HCT116 (cell line): ENCODE results near the gene ADAM23. TPM values are rescaled to one million over a fixed set of nuclear protein-coding genes. Genes with fewer than 3 reads are reported as not detected.

ENCODE experiments used
- ATAC-seq: fragments of 200-7000 bp; cut with Tn5 transposase; 2 replicates; pipeline ENCODE4 v1.9.1; 2020; ENCODE audit warnings: mild to moderate bottlenecking, moderate library complexity
- BruUV-seq: library from RNA; stranded (reverse); fragments of 400-500 nt; replicated peaks from 2 replicates; lab custom pipeline; 2021; lab: Mats Ljungman, UMichigan
- CTCF ChIA-PET: fragments of 300-600 bp; sonication (Branson Sonifier 250); formaldehyde crosslinking; loops from one replicate; lab custom pipeline; 2021; ENCODE audit warnings: antibody characterized with exemption; lab: Charles Lee
- POLR2A ChIA-PET: fragments of 300-600, 350-600 bp; sonication (Branson Sonifier 250); formaldehyde crosslinking; loops from one replicate; lab custom pipeline; 2021; ENCODE audit warnings: antibody characterized with exemption; lab: Charles Lee
- RAD21 ChIA-PET, 2 experiments: fragments of 300-600 bp; sonication (Branson Sonifier 250); formaldehyde crosslinking; loops; one replicate each; lab custom pipeline; 2023; ENCODE audit warnings: low total read pairs in 2 of 2; ENCODE audit not compliant: uncharacterized antibody in 2 of 2, unreplicated experiment in 2 of 2, low non-redundant PET in 1 of 2; lab: Charles Lee
- DNase-seq: peaks from one replicate; pipeline ENCODE4 v3.0.0-alpha.2; 2010; ENCODE audit warnings: low read depth, low spot score
- H2AFZ ChIP-seq: fragments of 200-600 bp; shearing (Covaris generic), sonication (generic); 2 replicates; pipeline ENCODE4 v1.6.1; 2017; ENCODE audit warnings: low read depth, mixed run types, mixed read lengths, antibody characterized with exemption, low read length; ENCODE audit not compliant: poor library complexity, severe bottlenecking
- H3K27ac ChIP-seq: 2 replicates; pipeline ENCODE4 v1.5.1; 2012; ENCODE audit warnings: low read depth, low read length
- H3K27me3 ChIP-seq: fragments of 200-600 bp; sonication (generic); 2 replicates; pipeline ENCODE4 v1.6.1; 2016; ENCODE audit warnings: mixed run types, low read length, mixed read lengths; ENCODE audit not compliant: insufficient read depth
- H3K36me3 ChIP-seq, 2 experiments: fragments of 200-500 bp in 1 of 2; fragments of 200-600 bp in 1 of 2; sonication (Bioruptor generic) in 1 of 2; sonication (generic) in 1 of 2; 2 replicates each; pipeline versions ENCODE4 v1.5.1 to v1.6.1; 2014 to 2016; ENCODE audit warnings: low read length in 2 of 2, inconsistent platforms in 1 of 2, mixed read lengths in 1 of 2, mixed run types in 1 of 2; ENCODE audit not compliant: insufficient read depth in 2 of 2, control insufficient read depth in 1 of 2
- H3K4me1 ChIP-seq, 2 experiments: fragments of 200-600 bp in 1 of 2; sonication (generic) in 1 of 2; 2 replicates each; pipeline versions ENCODE4 v1.5.1 to v1.6.1; 2012 to 2017; ENCODE audit warnings: low read length in 2 of 2, inconsistent platforms in 1 of 2, mild to moderate bottlenecking in 1 of 2, mixed read lengths in 1 of 2, mixed run types in 1 of 2, moderate library complexity in 1 of 2; ENCODE audit not compliant: insufficient read depth in 2 of 2, control insufficient read depth in 1 of 2
- H3K4me2 ChIP-seq: fragments of 200-600 bp; sonication (generic); 2 replicates; pipeline ENCODE4 v1.6.1; 2017; ENCODE audit warnings: mixed run types, low read length, mixed read lengths
- H3K4me3 ChIP-seq, 2 experiments: fragments of 200-600 bp in 1 of 2; sonication (generic) in 1 of 2; replicated peaks in 1 of 2; 2 replicates each; pipeline ENCODE4 v1.5.1; 2011 to 2016; ENCODE audit warnings: low read length in 2 of 2, control low read depth in 1 of 2, low read depth in 1 of 2, mild to moderate bottlenecking in 1 of 2, mixed read lengths in 1 of 2, mixed run types in 1 of 2
- H3K79me2 ChIP-seq: fragments of 200-600 bp; sonication (generic); 2 replicates; pipeline ENCODE4 v1.6.1; 2017; ENCODE audit warnings: mild to moderate bottlenecking, mixed run types, low read length, moderate library complexity, mixed read lengths; ENCODE audit not compliant: insufficient read depth
- H3K9ac ChIP-seq: fragments of 200-600 bp; sonication (generic); 2 replicates; pipeline ENCODE4 v1.6.1; 2016; ENCODE audit warnings: low read length, mixed read lengths
- H3K9me2 ChIP-seq: fragments of 200-600 bp; sonication (generic), shearing (Covaris generic); 2 replicates; pipeline ENCODE4 v1.6.1; 2017; ENCODE audit warnings: mixed run types, mild to moderate bottlenecking, moderate library complexity; ENCODE audit not compliant: insufficient read depth
- H3K9me3 ChIP-seq, 2 experiments: fragments of 200-500 bp in 1 of 2; fragments of 200-600 bp in 1 of 2; sonication (Bioruptor generic) in 1 of 2; sonication (generic) in 1 of 2; 2 replicates each; pipeline ENCODE4 v1.6.1; 2014 to 2017; ENCODE audit warnings: low read length in 2 of 2, mixed read lengths in 2 of 2, inconsistent platforms in 1 of 2, low read depth in 1 of 2, mild to moderate bottlenecking in 1 of 2, mixed run types in 1 of 2, moderate library complexity in 1 of 2; ENCODE audit not compliant: control insufficient read depth in 1 of 2, insufficient read depth in 1 of 2
- H4K20me1 ChIP-seq: fragments of 200-600 bp; sonication (generic), shearing (Covaris generic); 2 replicates; pipeline ENCODE4 v1.6.1; 2017; ENCODE audit warnings: mixed run types, mild to moderate bottlenecking, moderate library complexity; ENCODE audit not compliant: insufficient read depth
- CBX3 ChIP-seq: IDR thresholded peaks from 2 replicates; pipeline ENCODE4 v1.6.1; 2012; ENCODE audit warnings: low read depth
- EGR1 ChIP-seq: IDR thresholded peaks from 2 replicates; pipeline ENCODE4 v1.6.1; 2012; ENCODE audit warnings: low read depth
- ELF1 ChIP-seq: IDR thresholded peaks from 2 replicates; pipeline ENCODE4 v1.6.1; 2012; ENCODE audit warnings: low read depth, borderline replicate concordance
- EZH2 ChIP-seq: fragments of 200-600 bp; sonication (generic); IDR thresholded peaks from 2 replicates; pipeline ENCODE4 v1.6.1; 2017; ENCODE audit warnings: antibody characterized with exemption, mixed run types
- EZH2phosphoT487 ChIP-seq: fragments of 200-600 bp; IDR thresholded peaks from 2 replicates; pipeline ENCODE4 v1.6.1; 2018; ENCODE audit warnings: antibody characterized with exemption, borderline replicate concordance
- FOSL1 ChIP-seq: IDR thresholded peaks from 2 replicates; pipeline ENCODE4 v1.6.1; 2012; ENCODE audit warnings: low read depth
- JUND ChIP-seq: IDR thresholded peaks from 2 replicates; pipeline ENCODE4 v1.6.1; 2012
- POLR2AphosphoS5 ChIP-seq: IDR thresholded peaks from 2 replicates; pipeline ENCODE4 v1.6.1; 2011; ENCODE audit warnings: mild to moderate bottlenecking, low read depth, low read length, moderate library complexity
- REST ChIP-seq: IDR thresholded peaks from 2 replicates; pipeline ENCODE4 v1.6.1; 2012; ENCODE audit warnings: low read depth
- SIN3A ChIP-seq: IDR thresholded peaks from 2 replicates; pipeline ENCODE4 v1.6.1; 2012; ENCODE audit warnings: low read depth
- SP1 ChIP-seq: IDR thresholded peaks from 2 replicates; pipeline ENCODE4 v1.6.1; 2012; ENCODE audit warnings: low read depth
- SRF ChIP-seq: IDR thresholded peaks from 2 replicates; pipeline ENCODE4 v1.6.1; 2012; ENCODE audit warnings: low read depth
- TCF7L2 ChIP-seq: IDR thresholded peaks from 2 replicates; pipeline ENCODE4 v1.7.0; 2011; ENCODE audit warnings: borderline replicate concordance, inconsistent platforms; ENCODE audit not compliant: insufficient read depth, insufficient read length; ENCODE audit errors: extremely low read depth
- YY1 ChIP-seq: IDR thresholded peaks from 2 replicates; pipeline ENCODE4 v1.6.1; 2011; ENCODE audit warnings: low read length, low read depth, moderate library complexity, mild to moderate bottlenecking; ENCODE audit not compliant: insufficient replicate concordance; ENCODE audit errors: extremely low read depth
- ZBTB33 ChIP-seq: IDR thresholded peaks from 2 replicates; pipeline ENCODE4 v1.6.1; 2011; ENCODE audit warnings: mild to moderate bottlenecking, low read length, moderate library complexity; ENCODE audit not compliant: insufficient replicate concordance; ENCODE audit errors: extremely low read depth
- ZFX ChIP-seq: fragments of 450-650 bp; IDR thresholded peaks from 2 replicates; pipeline ENCODE4 v1.6.1; 2017
- intact Hi-C: fragments of 100-400 bp; cut with micrococcal nuclease; formaldehyde crosslinking; loops from 2 replicates; pipeline ENCODE4 v1.10.0; 2022
- total RNA-seq: library from RNA; stranded (reverse); gene quantifications from one replicate; pipeline ENCODE4 v1.2.1, GENCODE V29; 2021; ENCODE audit not compliant: unreplicated experiment
- TF ChIP-seq, protein P1 (sequence below): IDR thresholded peaks from 2 replicates; pipeline ENCODE4 v1.6.1; 2012

Gene ADAM23
- total RNA-seq, 1 experiment from 2014 or later = 0.10 TPM

DNA sequence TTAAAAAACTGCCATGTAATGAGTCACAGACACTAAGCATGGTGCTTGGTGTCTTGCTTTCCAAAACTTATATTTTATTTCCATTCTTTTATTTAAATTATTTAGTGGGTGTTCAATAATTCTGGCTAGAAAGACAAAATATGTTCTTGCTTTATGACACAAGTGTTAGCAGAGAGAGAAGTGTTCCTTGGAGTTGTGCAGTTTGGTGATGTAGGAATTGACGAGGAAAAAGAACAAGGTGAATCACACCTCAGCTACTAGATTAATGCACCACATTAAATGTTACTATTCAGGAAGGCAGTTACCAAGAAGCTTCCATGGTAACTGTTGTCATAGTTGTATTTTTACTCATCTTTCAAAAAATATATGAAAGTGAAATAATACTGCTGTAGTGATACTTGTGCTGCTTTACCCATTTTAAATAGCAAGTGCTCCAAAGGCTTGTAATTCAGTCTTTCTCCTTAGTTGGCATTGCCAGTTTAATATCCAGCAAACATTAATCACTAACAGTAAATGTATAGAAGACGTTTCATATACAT lies 28.3 kb downstream of the ADAM23 start:
- H2AFZ ChIP-seq = no peak overlapping the region
- no peak overlapping the region for H3K9ac ChIP-seq
- intact Hi-C loops = no loop called here
- no peak for ATAC-seq
- ChIA-PET RAD21 (no interaction called here), CTCF (no interaction called here), POLR2A (no interaction called here)
- H3K4me1 ChIP-seq = no peaks in the 10 kb centered on the region
- no peaks in the 10 kb centered on the region for H3K9me2 ChIP-seq
- H3K36me3 ChIP-seq = no peaks in the 10 kb centered on the region
- TF ChIP-seq ZBTB33 (no peak), FOSL1 (no peak)
- no TSS peak for BruUV-seq
- H4K20me1 ChIP-seq = no peaks in the 10 kb centered on the region
- H3K79me2 ChIP-seq = no peaks in the 10 kb centered on the region
- no peak overlapping the region for H3K4me2 ChIP-seq
- no peaks in the 10 kb centered on the region for H3K9me3 ChIP-seq
- H3K27ac ChIP-seq = no peak overlapping the region
- no peaks in the 10 kb centered on the region for H3K27me3 ChIP-seq
- no peak for DNase-seq
- H3K4me3 ChIP-seq = no peak overlapping the region

- H3K9me2 ChIP-seq = no peaks in the 10 kb centered on the region
- intact Hi-C loops = no loop called here
- no peak overlapping the region for H3K4me3 ChIP-seq
- H4K20me1 ChIP-seq = no peaks in the 10 kb centered on the region
- H3K27ac ChIP-seq = no peak overlapping the region
- TF ChIP-seq SRF (no peak), REST (no peak), EGR1 (no peak), ELF1 (no peak), TCF7L2 (no peak), JUND (no peak), EZH2 (no peak), ZFX (no peak), POLR2AphosphoS5 (no peak), CBX3 (no peak), SIN3A (no peak), FOSL1 (no peak), YY1 (no peak), EZH2phosphoT487 (no peak), SP1 (no peak)
- TF ChIP-seq, protein P1, sequence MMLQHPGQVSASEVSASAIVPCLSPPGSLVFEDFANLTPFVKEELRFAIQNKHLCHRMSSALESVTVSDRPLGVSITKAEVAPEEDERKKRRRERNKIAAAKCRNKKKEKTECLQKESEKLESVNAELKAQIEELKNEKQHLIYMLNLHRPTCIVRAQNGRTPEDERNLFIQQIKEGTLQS = no peak
- H3K36me3 ChIP-seq = no peaks in the 10 kb centered on the region
- no peak overlapping the region for H3K4me2 ChIP-seq
- no TSS peak for BruUV-seq
- RAD21 ChIA-PET = no interaction called here
- no peaks in the 10 kb centered on the region for H3K9me3 ChIP-seq
- no peak for DNase-seq
- no peak for ATAC-seq
- POLR2A ChIA-PET = no interaction called here
- H3K79me2 ChIP-seq = no peaks in the 10 kb centered on the region
- CTCF ChIA-PET = no interaction called here
- no peaks in the 10 kb centered on the region for H3K4me1 ChIP-seq
- no peak overlapping the region for H2AFZ ChIP-seq
- no peaks in the 10 kb centered on the region for H3K27me3 ChIP-seq
- no peak overlapping the region for H3K9ac ChIP-seq
These were observed 28.8 kb downstream of the ADAM23 start for GRCh38 chr2:206472094-206472493.
